NOMO-1 treated with dmso at 0.1 percent for 144 hours (cell line): ENCODE measurements around the gene CNOT6.
"Not testable (repeated sequence)": the region's sequence is repeated elsewhere in the genome, so short reads cannot be mapped to it uniquely, and the experiment has no call there.

Experiments
- DNase-seq: peaks from one replicate; lab custom pipeline; 2025; ENCODE audit not compliant: unreplicated experiment; lab: John Stamatoyannopoulos, UW

Gene CNOT6

DNA sequence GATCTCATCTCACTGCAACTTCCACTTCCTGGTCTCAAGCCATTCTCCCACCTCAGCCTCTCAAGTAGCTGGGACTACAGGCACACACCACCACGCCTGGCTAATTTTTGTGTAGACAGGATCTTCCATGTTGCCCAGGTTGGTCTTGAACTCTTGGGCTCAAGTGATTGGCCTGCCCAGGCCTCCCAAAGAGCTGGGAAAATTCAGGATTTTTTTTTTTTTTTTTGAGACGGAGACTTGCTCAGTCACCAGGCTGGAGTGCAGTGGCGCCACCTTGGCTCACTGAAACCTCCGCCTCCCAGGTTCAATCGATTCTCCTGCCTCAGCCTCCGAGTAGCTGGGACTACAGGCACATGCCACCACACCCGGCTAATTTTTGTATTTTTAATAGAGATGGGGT, 21.8 kb downstream of the CNOT6 start:
- not testable (repeated sequence) for DNase-seq

DNA sequence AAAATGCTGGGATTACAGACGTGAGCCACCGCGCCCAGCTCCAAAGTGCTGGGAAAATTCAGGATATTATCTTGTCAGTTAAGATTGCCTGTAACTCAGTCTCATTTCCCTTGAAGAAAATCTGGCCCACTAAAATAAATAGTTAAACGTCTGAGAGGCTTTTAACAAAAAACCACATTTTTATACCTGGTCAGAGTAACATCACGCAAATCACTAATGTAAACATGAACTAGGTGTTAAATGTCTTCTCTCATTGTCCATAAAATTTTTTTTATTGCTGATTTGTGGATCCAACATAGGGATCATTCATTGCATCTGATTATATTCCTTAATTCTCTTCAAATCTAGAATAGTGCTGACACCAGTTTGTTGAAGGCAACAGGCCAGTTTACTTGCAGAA, 22.3 kb downstream of the CNOT6 start:
- no peak for DNase-seq

DNA sequence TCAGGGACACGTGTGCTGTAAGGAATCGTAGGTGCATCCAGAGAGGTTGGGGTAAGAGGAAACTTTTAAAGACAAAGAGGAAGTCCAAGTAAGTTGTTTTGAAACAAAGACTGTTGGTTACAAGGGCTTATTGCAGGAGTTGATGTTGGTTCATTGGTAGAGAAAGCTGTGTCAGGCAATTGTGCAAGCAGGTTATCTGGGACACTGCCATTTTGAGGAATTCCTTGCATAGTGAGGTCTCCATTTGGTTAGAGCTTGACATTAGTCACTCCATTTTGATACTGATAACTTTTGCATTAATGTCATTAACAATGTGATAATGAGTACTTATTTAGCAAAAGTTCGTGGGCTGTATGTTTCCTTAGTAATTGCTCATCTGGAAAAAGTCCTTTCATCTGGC, 24.9 kb downstream of the CNOT6 start:
- DNase-seq: peak; percentile 72

DNA sequence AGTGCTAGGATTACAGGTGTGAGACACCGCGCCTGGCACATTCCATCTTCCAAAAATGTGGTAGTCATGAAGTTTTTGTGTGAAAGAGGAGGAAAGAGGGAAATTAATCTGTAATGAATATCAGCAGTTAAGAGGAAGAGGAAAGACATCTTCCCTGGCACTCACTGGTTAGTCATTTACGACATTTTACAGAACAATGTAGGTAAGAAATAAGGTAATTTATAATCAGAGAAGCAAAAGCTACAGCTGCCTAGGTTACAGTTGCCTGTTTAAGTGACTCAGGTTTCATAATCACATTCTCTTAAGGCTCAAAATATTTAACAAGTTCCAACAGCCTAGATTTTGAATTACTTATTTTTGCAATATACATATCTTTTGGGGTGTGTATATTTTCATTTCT, 26.9 kb downstream of the CNOT6 start:
- DNase-seq: no peak

DNA sequence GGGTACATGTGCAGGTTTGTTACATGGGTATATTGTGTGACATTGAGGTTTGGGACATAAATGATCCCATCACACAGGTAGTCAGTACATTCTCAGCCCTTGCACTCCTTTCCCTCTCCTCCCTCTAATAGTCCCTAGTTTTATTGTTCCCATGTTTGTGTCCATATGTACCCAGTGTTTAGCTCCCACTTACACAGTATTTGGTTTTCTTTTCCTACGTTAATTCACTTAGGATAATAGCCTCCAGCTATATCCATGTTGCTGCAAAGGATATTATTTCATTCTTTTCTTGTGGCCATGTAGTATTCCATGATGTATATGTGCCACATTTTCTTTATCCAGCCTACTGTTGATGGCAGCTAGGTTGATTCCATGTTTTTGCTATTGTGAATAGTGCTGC, 27.4 kb downstream of the CNOT6 start:
- no peak for DNase-seq

DNA sequence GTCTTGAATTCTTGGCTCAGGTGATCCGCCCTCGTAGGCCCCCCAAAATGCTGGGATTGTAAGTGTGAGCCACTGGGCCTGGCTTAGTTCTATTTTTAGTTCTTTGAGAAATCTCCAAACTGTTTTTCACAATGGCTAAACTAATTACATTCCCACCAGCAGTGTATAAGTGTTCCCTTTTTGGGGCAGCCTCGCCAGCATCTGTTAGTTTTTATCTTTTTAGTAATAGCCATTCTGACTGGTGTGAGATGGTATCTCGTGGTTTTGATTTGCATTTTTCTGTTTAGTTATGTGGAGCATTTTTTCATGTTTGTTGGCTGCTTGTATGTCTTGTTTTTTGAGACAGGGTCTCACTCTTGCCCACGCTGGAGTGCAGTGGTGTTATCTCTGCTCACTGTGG, 28.2 kb downstream of the CNOT6 start:
- no peak for DNase-seq

DNA sequence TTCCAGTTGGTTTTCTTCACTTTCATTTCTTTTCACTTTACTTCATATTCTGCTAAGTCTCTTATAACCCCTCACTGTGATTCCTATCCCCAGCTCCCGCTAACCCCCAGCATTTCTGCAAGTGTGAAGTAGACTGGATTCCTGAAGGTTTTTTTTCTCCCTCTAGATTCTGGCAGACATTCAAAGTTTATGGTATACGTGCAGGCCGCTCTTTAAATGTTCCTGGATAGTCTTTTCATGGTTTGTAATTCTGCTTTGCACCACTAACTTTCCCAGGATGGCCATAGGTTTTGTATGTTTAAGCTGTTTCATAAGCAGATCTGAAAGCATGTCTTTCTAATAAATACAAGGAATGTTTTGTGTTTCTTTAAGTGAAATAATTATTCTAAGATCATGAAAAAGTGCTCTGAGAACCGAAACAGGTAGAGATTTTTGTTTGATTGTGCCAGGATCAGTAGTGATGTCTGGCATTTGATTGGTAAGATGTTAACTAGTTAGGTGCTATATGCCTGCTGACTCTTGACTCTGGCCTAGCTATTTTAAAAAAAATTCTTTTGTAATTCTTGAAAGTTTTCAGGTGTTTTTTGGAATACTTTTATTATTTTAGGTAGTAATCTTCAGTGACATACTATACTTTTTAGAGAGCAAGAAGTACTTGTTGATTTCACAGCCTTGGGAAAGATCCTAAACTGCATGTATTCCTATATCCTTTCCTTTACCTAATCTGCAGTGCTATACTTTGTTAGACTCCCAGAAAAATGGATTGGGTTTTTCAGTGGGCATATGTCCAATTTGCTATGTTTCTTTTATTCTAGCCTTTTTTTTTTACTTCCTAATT, 29.7 kb downstream of the CNOT6 start:
- DNase-seq: no peak

DNA sequence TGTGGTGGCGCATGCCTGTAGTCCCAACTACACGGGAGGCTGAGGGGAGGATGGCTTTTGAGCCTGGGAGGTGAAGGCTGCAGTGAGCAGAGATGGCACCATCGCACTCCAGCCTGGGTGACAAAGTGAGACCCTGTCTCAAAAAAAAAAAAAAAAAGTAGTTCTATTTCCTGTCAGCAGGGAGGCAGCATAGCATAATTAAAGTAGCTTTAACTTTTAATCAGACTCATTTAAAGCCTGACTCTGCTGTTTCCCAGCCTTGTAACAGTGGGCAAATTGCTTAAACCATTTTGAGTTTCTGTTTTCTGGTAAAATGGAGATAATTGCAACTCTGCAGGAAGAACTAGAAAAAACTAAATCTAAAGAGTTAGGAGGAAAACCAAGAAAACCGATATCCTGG, 31.2 kb downstream of the CNOT6 start:
- no peak for DNase-seq

DNA sequence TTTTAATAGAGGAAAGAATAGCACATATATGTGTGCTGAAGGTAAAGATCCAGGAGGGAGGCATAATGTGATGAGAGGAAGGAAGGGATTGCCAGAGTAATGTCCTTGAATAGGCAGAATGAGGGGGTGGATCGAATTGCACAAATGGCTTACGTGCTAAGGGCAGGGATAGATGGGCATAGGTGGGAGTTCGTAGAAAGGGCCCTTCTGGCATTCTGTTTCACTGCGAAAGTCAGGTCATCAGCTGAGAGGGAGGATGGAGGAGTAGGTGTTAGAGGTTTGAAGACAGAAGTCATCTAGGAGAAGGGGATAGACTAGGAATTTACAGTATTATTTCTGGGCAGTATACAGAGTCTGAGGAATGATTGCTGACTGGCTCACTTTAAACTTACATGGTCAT, 32.1 kb downstream of the CNOT6 start:
- no peak for DNase-seq

DNA sequence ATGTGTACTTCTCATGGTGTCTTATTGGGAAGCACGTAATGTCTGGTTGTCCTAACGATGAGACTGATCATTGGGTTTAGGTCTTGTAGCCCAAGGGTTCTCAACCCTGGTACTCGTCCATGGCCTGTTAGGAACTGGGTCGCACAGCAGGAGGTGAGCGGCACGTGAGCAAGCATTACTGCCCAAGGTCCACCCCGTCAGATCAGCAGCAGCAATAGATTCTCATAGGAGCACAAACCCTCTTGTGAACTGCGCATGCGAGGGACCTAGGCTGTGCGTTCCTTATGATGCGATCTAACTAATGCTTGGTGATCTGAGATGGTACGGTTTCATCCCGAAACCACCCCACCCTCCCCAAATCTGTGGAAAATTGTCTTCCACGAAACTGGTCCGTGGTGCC, 33.5 kb downstream of the CNOT6 start:
- DNase-seq: no peak

DNA sequence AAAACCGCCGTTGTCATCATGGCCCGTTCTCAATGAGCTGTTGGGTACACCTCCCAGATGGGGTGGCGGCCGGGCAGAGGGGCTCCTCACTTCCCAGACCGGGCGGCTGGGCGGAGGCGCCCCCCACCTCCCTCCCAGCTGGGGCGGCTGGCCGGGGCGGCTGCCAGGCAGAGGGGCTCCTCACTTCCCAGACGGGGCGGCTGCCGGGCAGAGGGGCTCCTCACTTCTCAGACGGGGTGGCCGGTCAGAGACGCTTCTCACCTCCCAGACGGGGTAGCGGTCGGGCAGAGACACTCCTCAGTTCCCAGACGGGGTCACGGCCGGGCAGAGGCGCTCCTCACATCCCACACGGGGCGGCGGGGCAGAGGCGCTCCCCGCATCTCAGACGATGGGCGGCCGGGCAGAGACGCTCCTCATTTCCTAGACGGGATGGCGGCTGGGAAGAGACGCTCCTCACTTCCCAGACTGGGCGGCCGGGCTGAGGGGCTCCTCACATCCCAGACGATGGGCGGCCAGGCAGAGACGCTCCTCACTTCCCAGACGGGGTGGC, 36.9 kb downstream of the CNOT6 start:
- DNase-seq: not testable (repeated sequence)

DNA sequence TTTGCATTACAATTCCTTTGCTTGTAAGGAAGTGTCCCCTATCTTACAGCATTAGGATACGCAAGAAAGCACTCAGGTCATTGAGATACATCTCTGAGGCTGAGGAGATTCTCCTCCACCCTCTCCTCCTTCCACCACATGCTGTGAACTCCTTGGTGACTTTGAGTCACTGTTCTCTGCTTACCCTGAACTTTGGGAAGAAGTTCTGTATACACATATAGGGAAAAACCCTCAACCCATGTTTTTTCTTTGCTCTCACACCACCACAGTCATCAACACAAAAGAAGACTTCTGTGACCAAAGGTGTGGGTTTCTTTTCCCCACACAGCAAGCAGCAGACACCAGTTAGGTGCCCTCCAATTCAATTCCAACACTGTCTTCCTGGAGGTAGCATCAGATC, 38.1 kb downstream of the CNOT6 start:
- DNase-seq: no peak

DNA sequence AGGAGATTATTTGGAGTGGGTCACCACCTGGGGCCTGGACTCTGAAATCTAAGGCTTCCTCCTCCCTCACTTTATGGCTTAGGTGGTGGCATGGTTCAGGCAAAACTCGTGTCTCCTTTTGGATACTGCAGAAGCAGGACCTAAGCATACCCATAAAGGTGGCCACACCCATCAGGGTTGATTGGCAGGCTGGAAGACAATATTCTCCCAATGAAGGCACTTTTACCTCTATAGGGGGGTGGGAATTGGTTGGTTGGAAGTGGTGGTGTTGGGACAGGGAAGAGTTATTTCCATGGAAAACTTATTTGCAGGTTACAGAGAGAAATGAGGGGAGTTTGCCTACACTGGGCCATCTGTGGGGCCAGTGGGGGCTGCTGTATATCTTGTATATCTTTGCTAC, 39.7 kb downstream of the CNOT6 start:
- no peak for DNase-seq

DNA sequence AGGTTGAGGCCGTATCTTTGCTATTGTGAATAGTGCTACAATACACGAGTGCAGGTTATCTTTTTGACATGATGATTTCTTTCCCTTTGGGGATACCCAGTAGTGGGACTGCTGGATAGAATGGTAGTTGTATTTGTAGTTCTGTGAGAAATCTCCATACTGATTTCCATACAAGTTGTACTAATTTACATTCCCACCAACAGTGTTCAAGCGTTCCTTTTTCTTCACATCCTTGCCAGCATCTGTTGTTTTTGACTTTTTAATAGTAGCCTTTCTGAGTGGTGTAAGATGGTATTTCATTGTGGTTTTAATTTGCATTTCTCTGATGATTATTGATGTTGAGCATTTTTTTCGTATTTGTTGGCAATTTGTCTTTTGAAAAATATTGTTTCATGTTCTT, 41.4 kb downstream of the CNOT6 start:
- DNase-seq: no peak

DNA sequence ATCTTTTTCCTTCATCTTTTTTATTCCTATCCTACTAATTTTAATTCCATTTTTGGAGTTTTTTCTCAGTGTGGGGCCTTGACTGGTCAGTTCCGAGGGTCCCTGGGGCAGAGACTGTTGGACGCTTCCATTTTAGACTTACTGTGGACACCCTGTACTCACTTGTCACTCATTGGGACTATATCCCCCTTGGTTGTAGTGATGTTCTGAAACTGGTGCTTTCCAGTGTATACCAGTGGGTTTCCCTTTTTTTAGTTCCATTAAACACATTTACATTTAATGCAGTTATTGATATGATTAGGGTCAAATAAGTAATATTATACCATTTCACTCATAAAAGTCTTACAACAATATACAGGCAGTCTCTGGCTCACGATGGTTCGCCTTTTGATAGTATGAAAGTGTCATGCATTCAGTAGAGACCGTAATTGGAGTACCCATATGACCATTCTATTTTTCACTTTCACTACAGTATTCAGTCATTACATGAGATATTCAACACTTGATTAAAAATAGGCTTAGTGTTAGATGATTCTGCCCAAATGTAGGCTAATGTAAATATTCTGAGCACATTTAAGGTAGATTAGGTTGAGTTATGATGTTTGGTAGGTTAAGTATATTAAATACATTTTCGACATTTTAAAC, 46.0 kb downstream of the CNOT6 start:
- no peak for DNase-seq

DNA sequence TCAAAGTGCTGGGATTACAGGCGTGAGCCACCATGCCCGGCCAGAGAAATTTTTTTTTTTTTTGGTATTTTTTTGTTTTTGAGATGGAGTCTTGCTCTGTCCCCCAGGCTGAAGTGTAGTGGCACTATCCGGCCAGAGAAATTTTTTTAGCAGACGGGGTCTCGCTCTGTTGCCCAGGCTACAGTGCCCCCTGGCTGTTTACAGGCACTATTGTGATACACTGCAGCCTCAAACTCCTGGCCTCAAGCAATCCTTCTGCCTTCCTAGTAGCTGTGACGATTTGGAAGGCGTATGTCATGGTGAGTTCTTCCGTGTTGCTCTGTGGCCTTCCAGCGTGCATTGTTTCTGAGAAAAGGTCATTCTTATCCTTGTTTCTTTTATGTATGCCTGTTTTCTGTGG, 47.5 kb downstream of the CNOT6 start:
- DNase-seq: no peak

DNA sequence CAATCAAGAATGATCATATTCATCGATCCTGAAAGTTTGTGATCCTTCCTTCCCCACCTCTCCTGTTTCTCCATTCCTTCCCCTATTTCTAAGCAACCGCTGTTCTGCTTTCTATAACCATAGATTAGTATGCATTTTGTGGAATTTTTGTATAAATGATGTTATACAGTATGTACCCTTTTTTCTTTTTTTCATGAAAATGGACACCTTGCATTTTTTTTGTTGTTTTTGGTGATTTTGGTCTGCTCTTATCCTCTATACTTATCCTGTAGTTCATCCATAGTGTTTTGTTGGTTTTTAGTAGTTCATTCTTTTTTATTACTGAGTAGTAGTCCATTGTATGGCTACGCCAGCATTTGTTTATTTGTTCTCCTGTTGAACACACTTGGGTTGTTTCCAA, 51.1 kb downstream of the CNOT6 start:
- no peak for DNase-seq

DNA sequence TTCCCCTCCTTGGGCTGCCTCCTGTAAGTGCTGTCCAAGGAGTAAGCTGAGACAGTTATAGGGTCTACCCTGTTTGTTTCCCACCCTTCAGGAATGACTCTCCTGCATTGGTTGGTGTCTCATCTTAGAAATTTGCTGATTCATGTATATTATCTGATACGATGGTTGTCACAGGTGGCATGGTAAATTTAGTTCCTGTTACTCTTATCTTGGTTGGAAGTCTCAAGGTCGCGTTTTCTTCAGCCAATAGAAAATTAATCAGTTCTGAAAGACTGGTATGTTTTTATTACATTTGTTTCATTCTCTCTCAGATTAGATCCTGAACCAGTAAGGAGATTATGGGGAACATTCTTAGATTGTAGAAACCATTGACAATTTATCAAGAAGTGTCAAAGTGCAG, 54.4 kb downstream of the CNOT6 start:
- no peak for DNase-seq

DNA sequence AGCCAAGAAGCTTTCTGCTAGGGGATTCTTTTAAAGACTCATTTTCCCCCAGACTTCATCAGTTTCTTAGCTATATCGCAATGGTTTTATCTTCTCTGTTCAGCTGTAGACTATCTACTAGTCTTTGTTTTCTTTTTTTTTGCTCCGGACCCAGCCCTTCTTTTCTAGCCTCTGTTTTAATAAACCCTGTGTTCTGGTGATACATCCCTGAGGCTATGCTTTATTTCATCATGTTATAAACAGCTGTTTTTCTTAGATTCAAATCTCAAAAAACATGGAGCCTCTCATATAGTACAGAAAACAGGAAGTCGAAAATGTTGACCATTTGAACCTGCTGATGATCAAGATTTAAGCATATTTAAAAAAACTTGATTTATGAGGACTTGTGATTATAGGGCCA, 59.4 kb downstream of the CNOT6 start:
- no peak for DNase-seq

DNA sequence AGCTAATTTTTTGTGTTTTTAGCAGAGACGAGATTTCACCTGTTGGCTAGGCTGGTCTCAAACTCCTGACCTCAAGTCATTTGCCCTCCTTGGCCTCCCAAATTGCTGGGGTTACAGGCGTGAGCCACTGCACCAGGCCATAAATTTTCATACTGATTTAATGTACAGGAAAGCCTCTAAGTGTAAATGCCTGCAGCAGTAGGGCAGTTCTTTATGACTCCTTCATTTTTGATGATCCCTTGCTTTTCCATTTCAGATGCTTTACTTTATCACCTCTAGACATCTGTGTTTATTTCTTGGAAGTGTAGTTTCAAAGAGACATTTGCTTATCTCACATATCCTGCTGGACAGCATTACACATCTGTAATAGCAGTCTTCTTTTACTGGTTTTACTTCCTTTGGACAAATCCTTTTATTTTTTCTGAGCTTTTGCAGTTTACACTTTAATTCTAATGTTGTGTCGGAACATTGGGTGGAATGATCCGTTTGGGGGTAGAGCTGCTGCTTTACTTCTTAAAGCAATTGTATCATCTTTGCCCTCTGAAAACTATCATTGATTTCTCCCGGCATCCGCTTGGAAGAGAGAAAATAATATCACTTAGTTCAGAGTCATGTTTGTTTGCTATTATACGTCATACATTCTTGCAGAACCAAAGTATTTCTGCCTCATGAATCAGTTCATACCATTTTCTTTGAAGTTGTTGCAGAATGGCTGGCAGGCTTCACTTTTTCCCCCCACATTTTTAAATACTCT, 61.2 kb downstream of the CNOT6 start:
- no peak for DNase-seq

DNA sequence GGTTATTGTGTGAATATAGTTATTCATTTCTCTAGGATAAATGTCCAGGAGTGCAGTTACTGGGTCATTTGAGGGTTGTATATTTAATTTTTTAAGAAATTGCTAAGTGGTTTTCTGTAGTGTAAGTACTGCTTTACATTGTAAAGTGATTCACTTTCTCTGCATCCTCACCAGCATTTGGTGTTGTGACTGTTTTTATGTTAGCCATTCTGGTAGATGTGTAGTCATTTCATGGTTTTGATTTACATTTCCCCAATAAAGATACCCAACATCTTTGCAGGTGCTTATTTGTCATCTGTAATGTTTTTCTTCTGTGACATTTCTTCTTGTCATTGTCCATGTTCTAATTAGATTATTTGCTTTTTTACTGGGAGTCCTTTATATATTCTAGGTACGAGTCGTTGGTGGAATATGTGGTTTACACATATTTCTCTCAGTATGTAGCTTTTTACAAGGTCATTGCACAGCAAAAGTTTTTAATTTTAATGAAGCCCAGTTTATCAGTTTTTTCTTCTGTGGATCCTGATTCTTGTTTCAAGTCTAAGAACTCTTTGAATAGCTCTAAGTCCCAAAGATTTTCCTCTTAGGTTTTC, 63.1 kb downstream of the CNOT6 start:
- no peak for DNase-seq
